Mucosa of stomach (tissue), 1 donor: ENCODE results near the gene SMARCAD1.

ENCODE experiments used
- H3K27me3 ChIP-seq: one replicate; pipeline ENCODE4 v1.7.0; 2013; ENCODE audit warnings: mild to moderate bottlenecking, low read length; ENCODE audit not compliant: control insufficient read depth, insufficient read depth
- H3K36me3 ChIP-seq: one replicate; pipeline ENCODE4 v1.7.0; 2013; ENCODE audit warnings: low read length; ENCODE audit not compliant: control insufficient read depth, insufficient read depth
- H3K4me1 ChIP-seq: one replicate; pipeline ENCODE4 v1.7.0; 2013; ENCODE audit warnings: mild to moderate bottlenecking, low read length; ENCODE audit not compliant: control insufficient read depth, insufficient read depth
- H3K4me3 ChIP-seq: one replicate; pipeline ENCODE4 v1.7.0; 2013; ENCODE audit warnings: low read length
- H3K9ac ChIP-seq: one replicate; pipeline ENCODE4 v1.7.0; 2013; ENCODE audit warnings: mild to moderate bottlenecking, low read length, moderate library complexity
- H3K9me3 ChIP-seq: one replicate; pipeline ENCODE4 v1.7.0; 2013; ENCODE audit warnings: mild to moderate bottlenecking, low read length, moderate library complexity; ENCODE audit not compliant: control insufficient read depth
- donor health status: Pancreatic carcinoma.

SMARCAD1 gene

GRCh38 chr4:94235825-94236224 is 28.2 kb downstream of the SMARCAD1 start:
- H3K4me1 ChIP-seq: no peaks in the 10 kb centered on the region
- no peak overlapping the region for H3K9ac ChIP-seq
- no peak overlapping the region for H3K4me3 ChIP-seq
- no peaks in the 10 kb centered on the region for H3K9me3 ChIP-seq
- H3K27me3 ChIP-seq: no peaks in the 10 kb centered on the region
- no peaks in the 10 kb centered on the region for H3K36me3 ChIP-seq

GRCh38 chr4:94237271-94237670 is 29.6 kb downstream of the SMARCAD1 start:
- no peaks in the 10 kb centered on the region for H3K27me3 ChIP-seq
- no peak overlapping the region for H3K4me3 ChIP-seq
- H3K4me1 ChIP-seq: no peaks in the 10 kb centered on the region
- no peak overlapping the region for H3K9ac ChIP-seq
- H3K36me3 ChIP-seq: no peaks in the 10 kb centered on the region
- H3K9me3 ChIP-seq: no peaks in the 10 kb centered on the region

- Histone ChIP-seq H3K4me3 (no peak overlapping the region), H3K27me3 (no peaks in the 10 kb centered on the region), H3K9me3 (no peaks in the 10 kb centered on the region), H3K36me3 (peaks cover 4% of the 10 kb centered on the region), H3K4me1 (no peaks in the 10 kb centered on the region), H3K9ac (no peak overlapping the region)
These were observed 30.5 kb downstream of the SMARCAD1 start for GRCh38 chr4:94238160-94238559.

- Histone ChIP-seq H3K36me3 (peaks cover 7% of the 10 kb centered on the region), H3K9me3 (no peaks in the 10 kb centered on the region), H3K4me3 (no peak overlapping the region)
These were observed 32.7 kb downstream of the SMARCAD1 start for GRCh38 chr4:94240384-94240783.

GRCh38 chr4:94244087-94244828 is 36.6 kb downstream of the SMARCAD1 start:
- Histone ChIP-seq H3K36me3 (peaks cover 12% of the 10 kb centered on the region), H3K9me3 (no peaks in the 10 kb centered on the region), H3K27me3 (no peaks in the 10 kb centered on the region), H3K9ac (no peak overlapping the region), H3K4me1 (no peaks in the 10 kb centered on the region), H3K4me3 (no peak overlapping the region)

More at GRCh38 chr4:94240384-94240783, 32.7 kb downstream of the SMARCAD1 start:
- H3K9ac ChIP-seq: no peak overlapping the region
- H3K4me1 ChIP-seq: no peaks in the 10 kb centered on the region
- H3K27me3 ChIP-seq: no peaks in the 10 kb centered on the region

GRCh38 chr4:94244829-94245185 is 37.1 kb downstream of the SMARCAD1 start:
- peaks cover 12% of the 10 kb centered on the region for H3K36me3 ChIP-seq
- H3K9me3 ChIP-seq: no peaks in the 10 kb centered on the region
- H3K4me1 ChIP-seq: no peaks in the 10 kb centered on the region
- no peaks in the 10 kb centered on the region for H3K27me3 ChIP-seq
- no peak overlapping the region for H3K4me3 ChIP-seq
- H3K9ac ChIP-seq: no peak overlapping the region

DNA sequence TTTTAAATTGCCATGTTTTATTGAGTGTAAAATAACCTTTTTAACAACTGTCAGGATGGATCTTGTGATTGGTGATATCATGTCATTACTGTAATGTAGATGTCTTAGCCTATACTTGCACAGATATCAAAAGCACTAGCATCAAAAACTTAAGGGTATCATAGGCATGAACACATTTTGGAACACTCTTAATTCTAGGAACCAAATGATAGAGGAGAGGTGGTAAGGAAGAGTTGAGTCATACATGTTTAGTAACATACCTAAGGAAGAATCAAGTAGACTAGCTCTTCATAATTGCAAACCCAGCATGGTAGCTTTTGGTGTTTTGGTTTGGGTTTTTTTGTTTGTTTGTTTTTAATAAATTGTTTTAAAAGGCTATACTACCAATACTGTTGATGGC is 43.4 kb downstream of the SMARCAD1 start:
- H3K9ac ChIP-seq: no peak overlapping the region
- no peak overlapping the region for H3K4me3 ChIP-seq
- H3K36me3 ChIP-seq: peaks cover 5% of the 10 kb centered on the region
- no peaks in the 10 kb centered on the region for H3K4me1 ChIP-seq
- no peaks in the 10 kb centered on the region for H3K27me3 ChIP-seq
- no peaks in the 10 kb centered on the region for H3K9me3 ChIP-seq

DNA sequence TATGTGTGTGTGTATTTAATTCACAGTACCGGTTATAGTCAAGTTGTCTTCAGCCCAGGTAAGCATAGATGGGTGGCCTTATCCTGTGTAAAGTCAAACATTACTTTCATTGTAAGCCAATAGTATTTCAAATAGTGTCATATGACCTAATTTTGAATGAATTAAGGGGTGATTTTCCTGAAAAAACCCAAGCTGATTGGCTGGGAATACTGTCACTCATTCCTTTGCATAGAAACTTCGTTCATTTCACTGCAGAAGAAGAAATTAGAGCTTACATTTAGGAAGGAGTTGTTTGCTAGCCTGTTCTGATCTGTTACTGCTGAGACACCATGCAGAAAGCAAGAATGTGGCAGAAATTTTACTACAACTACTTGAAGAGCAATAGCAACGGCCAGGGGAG is 45.4 kb downstream of the SMARCAD1 start:
- Histone ChIP-seq H3K36me3 (no peaks in the 10 kb centered on the region), H3K4me3 (no peak overlapping the region)

DNA sequence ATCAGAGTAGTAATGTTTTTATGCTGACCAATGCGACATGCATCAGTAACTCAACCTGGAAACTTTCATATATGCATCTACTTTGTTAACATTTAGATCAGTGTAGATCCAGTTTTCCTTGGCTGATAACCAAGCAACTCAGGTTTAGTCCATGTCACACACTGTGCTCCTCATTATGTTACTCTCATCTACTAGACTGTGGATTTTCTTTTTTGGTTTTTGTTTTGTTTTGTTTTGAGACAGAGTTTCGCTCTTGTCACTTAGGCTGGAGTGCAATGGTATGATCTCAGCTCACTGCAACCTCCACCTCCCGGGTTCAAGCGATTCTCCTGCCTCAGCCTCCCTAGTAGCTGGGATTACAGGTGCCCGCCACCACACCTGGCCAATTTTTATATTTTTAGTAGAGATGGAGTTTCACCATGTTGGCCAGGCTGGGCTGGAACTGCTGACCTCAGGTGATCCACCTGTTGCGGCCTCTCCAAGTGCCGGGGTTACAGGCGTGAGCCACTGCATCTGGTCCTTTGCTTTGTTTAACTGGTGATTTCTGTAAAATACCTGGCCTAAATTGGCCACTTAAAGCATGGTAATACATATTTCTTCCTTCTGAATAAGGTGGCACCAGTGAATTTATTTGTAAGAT is 48.6 kb downstream of the SMARCAD1 start:
- no peaks in the 10 kb centered on the region for H3K9me3 ChIP-seq
- H3K9ac ChIP-seq: no peak overlapping the region
- no peaks in the 10 kb centered on the region for H3K4me1 ChIP-seq
- H3K27me3 ChIP-seq: no peaks in the 10 kb centered on the region
- H3K4me3 ChIP-seq: no peak overlapping the region
- no peaks in the 10 kb centered on the region for H3K36me3 ChIP-seq

More for the DNA sequence above, 45.4 kb downstream of the SMARCAD1 start:
- H3K27me3 ChIP-seq: no peaks in the 10 kb centered on the region
- H3K9ac ChIP-seq: no peak overlapping the region
- H3K4me1 ChIP-seq: no peaks in the 10 kb centered on the region
- no peaks in the 10 kb centered on the region for H3K9me3 ChIP-seq

DNA sequence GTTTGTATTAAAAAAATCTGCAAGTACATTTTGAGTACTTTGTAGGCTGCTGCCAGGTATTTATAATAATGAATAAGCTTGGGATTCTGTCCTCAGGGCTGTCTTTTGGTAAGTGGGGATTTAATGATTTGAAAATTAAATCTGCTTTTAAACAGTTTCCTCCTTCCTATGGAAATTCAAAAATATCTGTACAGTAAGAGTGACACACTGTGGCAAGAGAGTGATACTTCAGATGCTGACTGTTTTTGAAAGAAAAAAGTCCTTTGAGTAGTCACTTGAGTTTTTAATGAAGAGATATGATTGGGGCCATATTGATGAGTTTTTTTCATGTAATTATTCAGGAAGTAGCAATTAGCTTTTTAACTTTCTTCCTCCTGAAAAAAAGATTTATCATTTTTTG is 49.2 kb downstream of the SMARCAD1 start:
- Histone ChIP-seq H3K9me3 (no peaks in the 10 kb centered on the region), H3K9ac (no peak overlapping the region), H3K27me3 (no peaks in the 10 kb centered on the region), H3K36me3 (no peaks in the 10 kb centered on the region), H3K4me3 (no peak overlapping the region), H3K4me1 (no peaks in the 10 kb centered on the region)

- no peaks in the 10 kb centered on the region for H3K9me3 ChIP-seq
- H3K4me1 ChIP-seq: no peaks in the 10 kb centered on the region
- H3K9ac ChIP-seq: no peak overlapping the region
- H3K27me3 ChIP-seq: no peaks in the 10 kb centered on the region
- no peak overlapping the region for H3K4me3 ChIP-seq
- no peaks in the 10 kb centered on the region for H3K36me3 ChIP-seq
These were observed 54.7 kb downstream of the SMARCAD1 start for GRCh38 chr4:94262163-94263016.

DNA sequence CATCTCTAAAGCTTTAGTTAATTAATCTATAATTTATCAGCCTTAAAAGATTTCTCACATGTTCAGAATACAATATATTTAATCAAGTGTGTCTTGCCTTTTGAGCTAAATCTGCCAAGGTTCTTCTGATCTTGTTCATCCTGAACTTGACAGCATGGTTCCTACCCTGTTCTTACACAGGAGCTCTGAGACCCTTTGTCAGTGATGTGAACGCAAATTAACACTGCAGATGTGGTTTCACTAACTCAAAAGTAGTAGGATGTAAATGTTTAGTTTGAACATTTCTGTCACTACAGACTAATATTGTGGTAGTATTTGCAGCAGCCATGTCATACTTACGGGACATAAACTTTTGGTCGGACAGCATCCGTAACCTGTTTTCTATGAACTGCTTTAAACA is 59.4 kb downstream of the SMARCAD1 start:
- H3K36me3 ChIP-seq: no peaks in the 10 kb centered on the region

More for the DNA sequence above, 59.4 kb downstream of the SMARCAD1 start:
- H3K9ac ChIP-seq: no peak overlapping the region
- no peaks in the 10 kb centered on the region for H3K4me1 ChIP-seq
- H3K4me3 ChIP-seq: no peak overlapping the region
- no peaks in the 10 kb centered on the region for H3K27me3 ChIP-seq
- no peaks in the 10 kb centered on the region for H3K9me3 ChIP-seq
